Parathyroid adenoma (tissue), 2 donors: ENCODE results near the gene HMOX2.

Source experiments
- H2AFZ ChIP-seq: fragments of 300-600 bp; sonication (generic); one replicate; pipeline ENCODE4 v1.7.0; 2017; ENCODE audit warnings: antibody characterized with exemption, mild to moderate bottlenecking
- H3K27ac ChIP-seq: fragments of 300-600 bp; sonication (generic); one replicate; pipeline ENCODE4 v1.7.0; 2017
- H3K27me3 ChIP-seq: fragments of 300-600 bp; sonication (generic); one replicate; pipeline ENCODE4 v1.7.0; 2017; ENCODE audit warnings: low read length; ENCODE audit not compliant: control insufficient read depth, insufficient read depth
- H3K36me3 ChIP-seq: fragments of 300-600 bp; sonication (generic); one replicate; pipeline ENCODE4 v1.7.0; 2017; ENCODE audit warnings: low read length; ENCODE audit not compliant: control insufficient read depth, insufficient read depth
- H3K4me1 ChIP-seq: fragments of 300-600 bp; sonication (generic); one replicate; pipeline ENCODE4 v1.7.0; 2017; ENCODE audit warnings: control low read depth
- H3K4me2 ChIP-seq: fragments of 300-600 bp; sonication (generic); one replicate; pipeline ENCODE4 v1.7.0; 2017; ENCODE audit warnings: low read length
- H3K4me3 ChIP-seq: fragments of 300-600 bp; sonication (generic); one replicate; pipeline ENCODE4 v1.7.0; 2017; ENCODE audit warnings: low read depth, low read length
- H3K79me2 ChIP-seq: fragments of 300-600 bp; sonication (generic); one replicate; pipeline ENCODE4 v1.7.0; 2017; ENCODE audit warnings: control low read depth
- H3K9ac ChIP-seq: fragments of 300-600 bp; sonication (generic); one replicate; pipeline ENCODE4 v1.7.0; 2017; ENCODE audit warnings: mild to moderate bottlenecking
- H3K9me3 ChIP-seq: fragments of 300-600 bp; sonication (generic); one replicate; pipeline ENCODE4 v1.7.0; 2017; ENCODE audit warnings: low read length; ENCODE audit not compliant: control insufficient read depth
- CTCF ChIP-seq: fragments of 300-600 bp; sonication (generic); IDR thresholded peaks from one replicate; pipeline ENCODE4 v1.7.0; 2017; ENCODE audit warnings: antibody characterized with exemption, mild to moderate bottlenecking
- donor health status: primary hyperparathyroidism.

Gene HMOX2

GRCh38 chr16:4505356-4506147, 29.4 kb downstream of the HMOX2 start:
- no peak overlapping the region for H3K9ac ChIP-seq
- H3K36me3 ChIP-seq = no peaks in the 10 kb centered on the region
- TF ChIP-seq CTCF = no peak
- no peak overlapping the region for H2AFZ ChIP-seq
- H3K27ac ChIP-seq = no peak overlapping the region
- no peak overlapping the region for H3K4me3 ChIP-seq
- peaks cover 3% of the 10 kb centered on the region for H3K79me2 ChIP-seq
- no peaks in the 10 kb centered on the region for H3K27me3 ChIP-seq
- H3K4me2 ChIP-seq = no peak overlapping the region
- H3K4me1 ChIP-seq = no peaks in the 10 kb centered on the region
- H3K9me3 ChIP-seq = no peaks in the 10 kb centered on the region

GRCh38 chr16:4506450-4506849, 30.3 kb downstream of the HMOX2 start:
- Histone ChIP-seq H3K4me3 (no peak overlapping the region), H2AFZ (no peak overlapping the region), H3K79me2 (peaks cover 3% of the 10 kb centered on the region), H3K9me3 (no peaks in the 10 kb centered on the region), H3K9ac (no peak overlapping the region), H3K27me3 (no peaks in the 10 kb centered on the region), H3K36me3 (no peaks in the 10 kb centered on the region), H3K27ac (no peak overlapping the region), H3K4me2 (no peak overlapping the region), H3K4me1 (no peaks in the 10 kb centered on the region)
- peak; percentile 80 for TF ChIP-seq CTCF

GRCh38 chr16:4507588-4508345, 31.6 kb downstream of the HMOX2 start:
- H3K4me3 ChIP-seq = no peak overlapping the region
- no peak for TF ChIP-seq CTCF
- H3K27me3 ChIP-seq = no peaks in the 10 kb centered on the region
- no peak overlapping the region for H3K9ac ChIP-seq
- no peaks in the 10 kb centered on the region for H3K36me3 ChIP-seq
- H3K4me1 ChIP-seq = no peaks in the 10 kb centered on the region
- peaks cover 3% of the 10 kb centered on the region for H3K79me2 ChIP-seq
- no peak overlapping the region for H2AFZ ChIP-seq
- no peak overlapping the region for H3K4me2 ChIP-seq
- H3K27ac ChIP-seq = no peak overlapping the region
- no peaks in the 10 kb centered on the region for H3K9me3 ChIP-seq

GRCh38 chr16:4508806-4509205, 32.6 kb downstream of the HMOX2 start:
- Histone ChIP-seq H3K27ac (no peak overlapping the region), H3K9me3 (no peaks in the 10 kb centered on the region), H3K4me2 (no peak overlapping the region), H3K4me1 (no peaks in the 10 kb centered on the region), H3K27me3 (no peaks in the 10 kb centered on the region), H3K9ac (no peak overlapping the region), H3K79me2 (no peaks in the 10 kb centered on the region), H2AFZ (no peak overlapping the region), H3K4me3 (no peak overlapping the region), H3K36me3 (no peaks in the 10 kb centered on the region)
- TF ChIP-seq CTCF = no peak
